ENCODE measurements around the gene CREG1. TPM values are rescaled to one million over a fixed set of nuclear protein-coding genes. Genes with fewer than 3 reads are reported as not detected.

Gene CREG1
- total and polyA plus RNA-seq, 2 experiments from 2014 or later, result 21.2 to 42.7 TPM

- no peak overlapping the region for H3K4me3 ChIP-seq
- H3K4me3 Mint-ChIP-seq, result no peak overlapping the region
- H3F3A ChIP-seq (replicated peaks; ENCODE audit: low read depth), result no peaks in the 10 kb centered on the region
- H3K27ac Mint-ChIP-seq, result no peak overlapping the region
- no peaks in the 10 kb centered on the region for H3K4me1 ChIP-seq (ENCODE audit: insufficient read depth)
- no peaks in the 10 kb centered on the region for H3K79me2 ChIP-seq (replicated peaks; ENCODE audit: insufficient read depth)
- peaks cover 11% of the 10 kb centered on the region; the same call in 1 of the 3 replicates for H3K9me3 Mint-ChIP-seq
- H3K4me1 Mint-ChIP-seq, result no peaks in the 10 kb centered on the region
- ATAC-seq (peak; percentile 48; the same call in 2 of the 3 replicates), DNase-seq (ENCODE audit: low spot score) (no peak)
- H3K27me3 ChIP-seq (ENCODE audit: insufficient read depth), result no peaks in the 10 kb centered on the region
- no peaks in the 10 kb centered on the region for H3K27me3 Mint-ChIP-seq (ENCODE audit: insufficient read depth, low read depth, poor library complexity)
- no peaks in the 10 kb centered on the region; the same call in 1 of the 2 replicates for H4K20me1 ChIP-seq (replicated peaks; ENCODE audit: insufficient read depth)
- H3K4me2 ChIP-seq, result no peak overlapping the region
- peaks cover 7% of the 10 kb centered on the region; the same call in 1 of the 2 replicates for H3K9me2 ChIP-seq (ENCODE audit: insufficient read depth)
- TF ChIP-seq, protein P1, sequence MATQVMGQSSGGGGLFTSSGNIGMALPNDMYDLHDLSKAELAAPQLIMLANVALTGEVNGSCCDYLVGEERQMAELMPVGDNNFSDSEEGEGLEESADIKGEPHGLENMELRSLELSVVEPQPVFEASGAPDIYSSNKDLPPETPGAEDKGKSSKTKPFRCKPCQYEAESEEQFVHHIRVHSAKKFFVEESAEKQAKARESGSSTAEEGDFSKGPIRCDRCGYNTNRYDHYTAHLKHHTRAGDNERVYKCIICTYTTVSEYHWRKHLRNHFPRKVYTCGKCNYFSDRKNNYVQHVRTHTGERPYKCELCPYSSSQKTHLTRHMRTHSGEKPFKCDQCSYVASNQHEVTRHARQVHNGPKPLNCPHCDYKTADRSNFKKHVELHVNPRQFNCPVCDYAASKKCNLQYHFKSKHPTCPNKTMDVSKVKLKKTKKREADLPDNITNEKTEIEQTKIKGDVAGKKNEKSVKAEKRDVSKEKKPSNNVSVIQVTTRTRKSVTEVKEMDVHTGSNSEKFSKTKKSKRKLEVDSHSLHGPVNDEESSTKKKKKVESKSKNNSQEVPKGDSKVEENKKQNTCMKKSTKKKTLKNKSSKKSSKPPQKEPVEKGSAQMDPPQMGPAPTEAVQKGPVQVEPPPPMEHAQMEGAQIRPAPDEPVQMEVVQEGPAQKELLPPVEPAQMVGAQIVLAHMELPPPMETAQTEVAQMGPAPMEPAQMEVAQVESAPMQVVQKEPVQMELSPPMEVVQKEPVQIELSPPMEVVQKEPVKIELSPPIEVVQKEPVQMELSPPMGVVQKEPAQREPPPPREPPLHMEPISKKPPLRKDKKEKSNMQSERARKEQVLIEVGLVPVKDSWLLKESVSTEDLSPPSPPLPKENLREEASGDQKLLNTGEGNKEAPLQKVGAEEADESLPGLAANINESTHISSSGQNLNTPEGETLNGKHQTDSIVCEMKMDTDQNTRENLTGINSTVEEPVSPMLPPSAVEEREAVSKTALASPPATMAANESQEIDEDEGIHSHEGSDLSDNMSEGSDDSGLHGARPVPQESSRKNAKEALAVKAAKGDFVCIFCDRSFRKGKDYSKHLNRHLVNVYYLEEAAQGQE (IDR thresholded peaks at IDR 0.05; ENCODE audit: unreplicated experiment), result no peak
- TF ChIP-seq STAT1 (IDR thresholded peaks at IDR 0.05; ENCODE audit: unreplicated experiment) (no peak), POLR2AphosphoS5 (IDR thresholded peaks at IDR 0.05; ENCODE audit: low read depth) (no peak), EZH2 (IDR thresholded peaks at IDR 0.05; ENCODE audit: low read depth, unreplicated experiment) (no peak), EZH2phosphoT487 (IDR thresholded peaks at IDR 0.05; ENCODE audit: unreplicated experiment) (no peak), NANOG (IDR thresholded peaks at IDR 0.05; ENCODE audit: borderline replicate concordance) (no peak), CREB1 (CRISPR knock-in tag; IDR thresholded peaks at IDR 0.05; ENCODE audit: low read depth) (no peak), ZNF331 (CRISPR knock-in tag; IDR thresholded peaks at IDR 0.05; ENCODE audit: low read depth) (no peak), ZNF114 (CRISPR knock-in tag; IDR thresholded peaks at IDR 0.05) (no peak), JUNB (IDR thresholded peaks at IDR 0.05; ENCODE audit: unreplicated experiment) (no peak), ETS1 (IDR thresholded peaks at IDR 0.05) (no peak)
- TF ChIP-seq, protein P2, sequence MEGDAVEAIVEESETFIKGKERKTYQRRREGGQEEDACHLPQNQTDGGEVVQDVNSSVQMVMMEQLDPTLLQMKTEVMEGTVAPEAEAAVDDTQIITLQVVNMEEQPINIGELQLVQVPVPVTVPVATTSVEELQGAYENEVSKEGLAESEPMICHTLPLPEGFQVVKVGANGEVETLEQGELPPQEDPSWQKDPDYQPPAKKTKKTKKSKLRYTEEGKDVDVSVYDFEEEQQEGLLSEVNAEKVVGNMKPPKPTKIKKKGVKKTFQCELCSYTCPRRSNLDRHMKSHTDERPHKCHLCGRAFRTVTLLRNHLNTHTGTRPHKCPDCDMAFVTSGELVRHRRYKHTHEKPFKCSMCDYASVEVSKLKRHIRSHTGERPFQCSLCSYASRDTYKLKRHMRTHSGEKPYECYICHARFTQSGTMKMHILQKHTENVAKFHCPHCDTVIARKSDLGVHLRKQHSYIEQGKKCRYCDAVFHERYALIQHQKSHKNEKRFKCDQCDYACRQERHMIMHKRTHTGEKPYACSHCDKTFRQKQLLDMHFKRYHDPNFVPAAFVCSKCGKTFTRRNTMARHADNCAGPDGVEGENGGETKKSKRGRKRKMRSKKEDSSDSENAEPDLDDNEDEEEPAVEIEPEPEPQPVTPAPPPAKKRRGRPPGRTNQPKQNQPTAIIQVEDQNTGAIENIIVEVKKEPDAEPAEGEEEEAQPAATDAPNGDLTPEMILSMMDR (conservative IDR thresholded peaks at IDR 0.05; ENCODE audit: low read depth in 2 of 2), result no peak
- TF ChIP-seq, protein P3, sequence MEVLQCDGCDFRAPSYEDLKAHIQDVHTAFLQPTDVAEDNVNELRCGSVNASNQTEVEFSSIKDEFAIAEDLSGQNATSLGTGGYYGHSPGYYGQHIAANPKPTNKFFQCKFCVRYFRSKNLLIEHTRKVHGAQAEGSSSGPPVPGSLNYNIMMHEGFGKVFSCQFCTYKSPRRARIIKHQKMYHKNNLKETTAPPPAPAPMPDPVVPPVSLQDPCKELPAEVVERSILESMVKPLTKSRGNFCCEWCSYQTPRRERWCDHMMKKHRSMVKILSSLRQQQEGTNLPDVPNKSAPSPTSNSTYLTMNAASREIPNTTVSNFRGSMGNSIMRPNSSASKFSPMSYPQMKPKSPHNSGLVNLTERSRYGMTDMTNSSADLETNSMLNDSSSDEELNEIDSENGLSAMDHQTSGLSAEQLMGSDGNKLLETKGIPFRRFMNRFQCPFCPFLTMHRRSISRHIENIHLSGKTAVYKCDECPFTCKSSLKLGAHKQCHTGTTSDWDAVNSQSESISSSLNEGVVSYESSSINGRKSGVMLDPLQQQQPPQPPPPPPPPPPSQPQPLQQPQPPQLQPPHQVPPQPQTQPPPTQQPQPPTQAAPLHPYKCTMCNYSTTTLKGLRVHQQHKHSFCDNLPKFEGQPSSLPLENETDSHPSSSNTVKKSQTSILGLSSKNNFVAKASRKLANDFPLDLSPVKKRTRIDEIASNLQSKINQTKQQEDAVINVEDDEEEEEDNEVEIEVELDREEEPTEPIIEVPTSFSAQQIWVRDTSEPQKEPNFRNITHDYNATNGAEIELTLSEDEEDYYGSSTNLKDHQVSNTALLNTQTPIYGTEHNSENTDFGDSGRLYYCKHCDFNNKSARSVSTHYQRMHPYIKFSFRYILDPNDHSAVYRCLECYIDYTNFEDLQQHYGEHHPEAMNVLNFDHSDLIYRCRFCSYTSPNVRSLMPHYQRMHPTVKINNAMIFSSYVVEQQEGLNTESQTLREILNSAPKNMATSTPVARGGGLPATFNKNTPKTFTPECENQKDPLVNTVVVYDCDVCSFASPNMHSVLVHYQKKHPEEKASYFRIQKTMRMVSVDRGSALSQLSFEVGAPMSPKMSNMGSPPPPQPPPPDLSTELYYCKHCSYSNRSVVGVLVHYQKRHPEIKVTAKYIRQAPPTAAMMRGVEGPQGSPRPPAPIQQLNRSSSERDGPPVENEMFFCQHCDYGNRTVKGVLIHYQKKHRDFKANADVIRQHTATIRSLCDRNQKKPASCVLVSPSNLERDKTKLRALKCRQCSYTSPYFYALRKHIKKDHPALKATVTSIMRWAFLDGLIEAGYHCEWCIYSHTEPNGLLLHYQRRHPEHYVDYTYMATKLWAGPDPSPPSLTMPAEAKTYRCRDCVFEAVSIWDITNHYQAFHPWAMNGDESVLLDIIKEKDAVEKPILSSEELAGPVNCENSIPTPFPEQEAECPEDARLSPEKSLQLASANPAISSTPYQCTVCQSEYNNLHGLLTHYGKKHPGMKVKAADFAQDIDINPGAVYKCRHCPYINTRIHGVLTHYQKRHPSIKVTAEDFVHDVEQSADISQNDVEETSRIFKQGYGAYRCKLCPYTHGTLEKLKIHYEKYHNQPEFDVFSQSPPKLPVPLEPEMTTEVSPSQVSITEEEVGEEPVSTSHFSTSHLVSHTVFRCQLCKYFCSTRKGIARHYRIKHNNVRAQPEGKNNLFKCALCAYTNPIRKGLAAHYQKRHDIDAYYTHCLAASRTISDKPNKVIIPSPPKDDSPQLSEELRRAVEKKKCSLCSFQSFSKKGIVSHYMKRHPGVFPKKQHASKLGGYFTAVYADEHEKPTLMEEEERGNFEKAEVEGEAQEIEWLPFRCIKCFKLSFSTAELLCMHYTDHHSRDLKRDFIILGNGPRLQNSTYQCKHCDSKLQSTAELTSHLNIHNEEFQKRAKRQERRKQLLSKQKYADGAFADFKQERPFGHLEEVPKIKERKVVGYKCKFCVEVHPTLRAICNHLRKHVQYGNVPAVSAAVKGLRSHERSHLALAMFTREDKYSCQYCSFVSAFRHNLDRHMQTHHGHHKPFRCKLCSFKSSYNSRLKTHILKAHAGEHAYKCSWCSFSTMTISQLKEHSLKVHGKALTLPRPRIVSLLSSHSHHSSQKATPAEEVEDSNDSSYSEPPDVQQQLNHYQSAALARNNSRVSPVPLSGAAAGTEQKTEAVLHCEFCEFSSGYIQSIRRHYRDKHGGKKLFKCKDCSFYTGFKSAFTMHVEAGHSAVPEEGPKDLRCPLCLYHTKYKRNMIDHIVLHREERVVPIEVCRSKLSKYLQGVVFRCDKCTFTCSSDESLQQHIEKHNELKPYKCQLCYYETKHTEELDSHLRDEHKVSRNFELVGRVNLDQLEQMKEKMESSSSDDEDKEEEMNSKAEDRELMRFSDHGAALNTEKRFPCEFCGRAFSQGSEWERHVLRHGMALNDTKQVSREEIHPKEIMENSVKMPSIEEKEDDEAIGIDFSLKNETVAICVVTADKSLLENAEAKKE (CRISPR knock-in tag; IDR thresholded peaks at IDR 0.05), result no peak
- no peaks in the 10 kb centered on the region for H3K36me3 Mint-ChIP-seq (ENCODE audit: low read depth)
- peak overlapping the region; percentile 72 for H2AFZ ChIP-seq
- no peaks in the 10 kb centered on the region for H3K36me3 ChIP-seq (ENCODE audit: insufficient read depth)
- H3K27ac ChIP-seq (ENCODE audit: low read depth), result no peak overlapping the region
Measured at GRCh38 chr1:167578939-167579521, 25.5 kb upstream of the CREG1 start.

Measured in GM23338 (cell line).